ENCODE results near the gene TRAM2.

DNA sequence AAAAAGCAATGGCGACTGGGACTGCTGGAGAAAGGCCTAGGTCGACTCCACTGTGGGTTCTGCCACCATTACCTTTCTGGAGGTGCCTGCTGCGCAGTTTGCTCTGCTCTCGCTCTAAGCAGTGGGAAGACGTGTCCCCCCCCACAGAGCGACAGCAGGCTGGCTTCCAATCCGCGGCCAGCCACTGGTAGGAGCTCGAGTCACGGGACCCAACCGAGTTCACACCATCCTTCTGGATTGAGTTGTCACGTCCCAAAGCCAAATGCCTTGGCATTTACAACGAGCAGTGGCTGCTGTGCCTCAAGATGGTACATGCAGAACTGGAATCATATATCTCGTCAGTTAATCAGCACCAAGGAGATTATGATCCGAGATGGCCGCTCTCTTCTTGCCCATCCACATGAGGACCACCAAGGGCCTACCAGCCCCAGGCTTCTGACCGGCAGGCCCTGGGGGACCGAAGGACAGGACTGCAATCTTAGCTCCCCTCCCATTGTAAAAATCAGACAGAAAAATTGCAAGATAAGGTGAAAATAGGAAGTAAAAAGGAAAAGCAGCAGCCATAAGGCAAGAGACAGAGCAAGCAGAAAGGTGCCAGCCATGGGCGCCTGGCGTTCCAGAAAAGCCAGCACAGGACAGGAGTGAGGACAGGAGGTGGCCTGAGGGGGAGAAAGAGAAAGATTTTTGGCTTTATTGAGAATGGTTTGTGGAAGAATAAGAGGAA is 74.4 kb downstream of the TRAM2 start:
- TF ChIP-seq, protein P1, sequence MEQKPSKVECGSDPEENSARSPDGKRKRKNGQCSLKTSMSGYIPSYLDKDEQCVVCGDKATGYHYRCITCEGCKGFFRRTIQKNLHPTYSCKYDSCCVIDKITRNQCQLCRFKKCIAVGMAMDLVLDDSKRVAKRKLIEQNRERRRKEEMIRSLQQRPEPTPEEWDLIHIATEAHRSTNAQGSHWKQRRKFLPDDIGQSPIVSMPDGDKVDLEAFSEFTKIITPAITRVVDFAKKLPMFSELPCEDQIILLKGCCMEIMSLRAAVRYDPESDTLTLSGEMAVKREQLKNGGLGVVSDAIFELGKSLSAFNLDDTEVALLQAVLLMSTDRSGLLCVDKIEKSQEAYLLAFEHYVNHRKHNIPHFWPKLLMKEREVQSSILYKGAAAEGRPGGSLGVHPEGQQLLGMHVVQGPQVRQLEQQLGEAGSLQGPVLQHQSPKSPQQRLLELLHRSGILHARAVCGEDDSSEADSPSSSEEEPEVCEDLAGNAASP (IDR thresholded peaks at IDR 0.05) = no peak
- TF ChIP-seq EZH2 (IDR thresholded peaks at IDR 0.05; ENCODE audit: borderline replicate concordance, low read depth, low read length) = no peak
